BJ (cell line): ENCODE data around the gene WNT3. TPM values are rescaled to one million over a fixed set of nuclear protein-coding genes. Genes with fewer than 3 reads are reported as not detected.

ENCODE experiments used
- CTCF ChIA-PET: fragments of 350-600 bp; formaldehyde crosslinking; extraction: SDS; loops from one replicate; lab custom pipeline; 2021; ENCODE audit warnings: antibody characterized with exemption, inconsistent platforms; lab: Yijun Ruan, JAX
- POLR2A ChIA-PET: fragments of 300-600 bp; sonication (Branson Sonifier 250); formaldehyde crosslinking; extraction: SDS; loops from one replicate; lab custom pipeline; 2021; ENCODE audit warnings: antibody characterized with exemption; lab: Charles Lee
- DNase-seq: peaks from one replicate; pipeline ENCODE4 v3.0.0-alpha.2; 2011; ENCODE audit warnings: low read depth
- H3K27me3 ChIP-seq: 2 replicates; pipeline ENCODE4 v1.6.0; 2011; ENCODE audit warnings: low read length; ENCODE audit not compliant: control insufficient read depth, insufficient read depth
- H3K36me3 ChIP-seq: 2 replicates; pipeline ENCODE4 v1.5.1; 2011; ENCODE audit warnings: low read length; ENCODE audit not compliant: control insufficient read depth, insufficient read depth
- H3K4me3 ChIP-seq: 2 replicates; pipeline ENCODE4 v1.5.1; 2011; ENCODE audit warnings: low read depth, mild to moderate bottlenecking, control low read depth, low read length
- CTCF ChIP-seq: IDR thresholded peaks from 2 replicates; pipeline ENCODE4 v1.5.1; 2011; ENCODE audit warnings: low read depth, mild to moderate bottlenecking, control low read depth, inconsistent platforms, low read length, moderate library complexity; ENCODE audit not compliant: insufficient read depth
- polyA plus RNA-seq: library from polyadenylated mRNA; depleted of rRNA; stranded (reverse); fragments of >200 nt; gene quantifications from 2 replicates; pipeline ENCODE4 v1.2.3, GENCODE V29; 2011; rRNA removed

The WNT3 gene
- polyA plus RNA-seq, 1 experiment = 2.8 TPM

- H3K36me3 ChIP-seq = 0 out of 2 replicates have a peak, but pooled peaks cover 1% of the 10 kb centered on the region
- CTCF ChIA-PET = interaction anchor here (1.3 kb wide), 1 partner anchor 16 kb away, joined by 3 read pairs; no protein-coding TSS in a partner anchor
- H3K27me3 ChIP-seq = no peaks in the 10 kb centered on the region
- H3K4me3 ChIP-seq = no peak overlapping the region
- no peak for DNase-seq
- POLR2A ChIA-PET = no interaction called here
- TF ChIP-seq CTCF = no peak
These were observed 98.1 kb downstream of the WNT3 start for GRCh38 chr17:46720408-46720807.

- no peak overlapping the region for H3K4me3 ChIP-seq
- CTCF ChIA-PET = interaction anchor here (1.3 kb wide), 1 partner anchor 17 kb away, joined by 3 read pairs; no protein-coding TSS in a partner anchor
- H3K27me3 ChIP-seq = no peaks in the 10 kb centered on the region
- no peak for DNase-seq
- POLR2A ChIA-PET = no interaction called here
- TF ChIP-seq CTCF = no peak
- H3K36me3 ChIP-seq = 0 out of 2 replicates have a peak, but pooled peaks cover 1% of the 10 kb centered on the region
These were observed 98.6 kb downstream of the WNT3 start for GRCh38 chr17:46719891-46720290.

GRCh38 chr17:46717999-46718398 lies 100.5 kb downstream of the WNT3 start:
- no peak for DNase-seq
- POLR2A ChIA-PET = no interaction called here
- Histone ChIP-seq H3K27me3 (no peaks in the 10 kb centered on the region), H3K36me3 (0 out of 2 replicates have a peak, but pooled peaks cover 1% of the 10 kb centered on the region), H3K4me3 (no peak overlapping the region)
- TF ChIP-seq CTCF = no peak
- CTCF ChIA-PET = interaction anchor here (1.7 kb wide), 1 partner anchor 13 kb away, joined by 5 read pairs; no protein-coding TSS in a partner anchor

Other genes with a start within 250 kb of the WNT3 start
- gene ARL17A, start 239.0 kb downstream of the WNT3 start, polyA plus RNA-seq = 7.7 and 11.3 TPM in 2 replicates
- gene NSF, start 228.0 kb downstream of the WNT3 start, polyA plus RNA-seq = 38.0 and 67.5 TPM in 2 replicates
- not detected in 2 replicates for gene WNT9B, start 32.9 kb upstream of the WNT3 start, polyA plus RNA-seq
- gene GOSR2, start 104.5 kb upstream of the WNT3 start, polyA plus RNA-seq = 72.8 and 82.0 TPM in 2 replicates
- gene RPRML, start 160.6 kb upstream of the WNT3 start, polyA plus RNA-seq = not detected in 2 replicates